ENCODE results near the gene MTIF2.
"Not testable (repeated sequence)": the region's sequence is repeated elsewhere in the genome, so short reads cannot be mapped to it uniquely, and the experiment has no call there.

Gene MTIF2

GRCh38 chr2:55191888-55192287 is 77.1 kb downstream of the MTIF2 start:
- DNase-seq, result not testable (repeated sequence)

DNA sequence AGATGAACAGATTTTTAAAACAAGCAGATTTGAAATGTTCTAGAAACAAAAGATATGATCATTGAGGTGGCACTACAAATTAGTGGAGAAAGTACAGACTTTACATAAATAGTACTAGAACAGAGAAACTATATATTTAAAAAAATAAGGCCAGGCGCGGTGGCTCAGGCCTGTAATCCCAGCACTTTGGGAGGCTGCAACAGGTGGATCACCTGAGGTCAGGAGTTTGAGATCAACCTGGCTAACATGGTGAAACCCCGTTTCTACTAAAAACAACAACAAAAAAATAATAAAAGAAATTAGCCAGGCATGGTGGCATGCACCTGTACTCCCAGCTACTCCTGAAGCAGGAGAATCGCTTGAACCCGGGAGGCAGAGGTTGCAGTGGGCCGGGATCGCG is 82.2 kb downstream of the MTIF2 start:
- not testable (repeated sequence) for DNase-seq

Data from NCI-H226 (cell line).